ENCODE measurements around the gene TWSG1.
"Not testable (repeated sequence)": the region's sequence is repeated elsewhere in the genome, so short reads cannot be mapped to it uniquely, and the experiment has no call there.

TWSG1 gene

DNA sequence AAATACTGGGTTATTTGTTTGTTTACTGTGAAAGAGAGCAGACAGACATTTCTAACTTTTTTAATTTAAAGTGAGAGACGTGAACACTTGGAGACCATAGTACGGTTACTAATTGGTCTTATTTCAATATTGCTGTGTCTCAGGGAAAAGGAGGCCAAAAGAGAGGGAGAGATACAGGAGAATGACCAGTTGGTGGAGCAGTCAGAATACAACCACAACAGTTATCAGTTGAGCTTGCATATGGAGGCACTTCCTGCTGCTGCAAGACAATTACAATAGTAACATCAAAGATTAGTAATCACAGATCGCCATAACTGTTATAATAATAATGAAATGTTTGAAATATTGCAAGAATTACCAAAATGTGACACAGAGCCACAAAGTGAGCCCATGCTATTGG lies 58.2 kb downstream of the TWSG1 start:
- Histone ChIP-seq H3K27ac (ENCODE audit: low read length) (no peak overlapping the region), H3K36me3 (ENCODE audit: control insufficient read depth in 1 of 2, insufficient read depth in 2 of 2, low read length in 2 of 2) (peaks cover 0 to 20% of the 10 kb centered on the region in 2 donors), H3K4me3 (ENCODE audit: low read depth in 1 of 2, low read length in 2 of 2) (no peak overlapping the region)

DNA sequence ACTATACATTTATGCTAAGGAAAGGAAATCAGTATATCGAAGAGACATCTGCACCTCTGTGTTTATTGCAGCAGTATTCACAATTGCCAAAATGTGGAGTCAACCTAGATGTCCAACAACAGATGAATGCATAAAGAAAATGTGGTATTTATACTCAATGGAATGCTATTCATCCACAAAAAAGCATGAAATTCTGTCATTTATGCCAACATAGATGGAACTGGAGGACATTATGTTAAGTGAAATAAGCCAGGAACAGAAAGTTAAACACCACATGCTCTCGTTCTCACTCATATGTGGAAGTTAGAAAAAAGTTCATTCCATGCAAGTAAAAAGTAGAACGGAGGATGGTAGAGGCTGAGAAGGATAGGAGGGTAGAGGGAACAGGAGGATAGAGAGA lies 59.5 kb downstream of the TWSG1 start:
- H3K4me3 ChIP-seq (ENCODE audit: low read depth in 1 of 2, low read length in 2 of 2) = no peak overlapping the region
- no peaks in the 10 kb centered on the region for H3K27me3 ChIP-seq (ENCODE audit: low read depth, low read length)
- H3K36me3 ChIP-seq (ENCODE audit: control insufficient read depth in 1 of 2, insufficient read depth in 2 of 2, low read length in 2 of 2) = peaks cover 0 to 20% of the 10 kb centered on the region in 2 donors
- H3K9me3 ChIP-seq (ENCODE audit: control insufficient read depth in 1 of 2, low read length in 2 of 2) = peaks cover 0 to 12% of the 10 kb centered on the region in 2 donors
- H3K4me1 ChIP-seq (ENCODE audit: control insufficient read depth in 1 of 2, insufficient read depth in 2 of 2, low read length in 2 of 2) = no peaks in the 10 kb centered on the region
- H3K27ac ChIP-seq (ENCODE audit: low read length) = no peak overlapping the region

More for the DNA sequence above, 58.2 kb downstream of the TWSG1 start:
- no peaks in the 10 kb centered on the region for H3K4me1 ChIP-seq (ENCODE audit: control insufficient read depth in 1 of 2, insufficient read depth in 2 of 2, low read length in 2 of 2)
- H3K27me3 ChIP-seq (ENCODE audit: low read depth, low read length) = no peaks in the 10 kb centered on the region
- H3K9me3 ChIP-seq (ENCODE audit: control insufficient read depth in 1 of 2, low read length in 2 of 2) = peaks cover 0 to 12% of the 10 kb centered on the region in 2 donors

DNA sequence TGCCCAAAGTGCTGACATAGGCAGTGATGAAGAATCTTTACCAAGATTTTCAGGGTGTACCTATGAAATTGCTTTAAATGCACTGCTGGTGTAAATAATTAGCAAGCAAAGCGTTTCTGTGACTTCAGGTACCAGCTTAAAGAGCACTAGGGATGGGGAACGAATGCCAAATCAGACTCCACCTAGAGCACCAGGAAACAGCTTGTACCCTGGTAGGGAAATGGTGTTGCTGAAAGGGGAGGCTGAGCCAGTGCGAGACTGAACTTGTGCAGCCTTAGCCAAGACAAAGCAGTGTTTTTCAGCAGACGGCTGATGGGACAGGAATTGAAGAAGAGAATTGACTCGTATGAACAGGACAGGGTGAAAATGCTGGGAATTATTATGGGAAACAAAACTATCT lies 65.6 kb downstream of the TWSG1 start:
- no peaks in the 10 kb centered on the region for H3K9me3 ChIP-seq (ENCODE audit: control insufficient read depth in 1 of 2, low read length in 2 of 2)
- H3K4me1 ChIP-seq (ENCODE audit: control insufficient read depth in 1 of 2, insufficient read depth in 2 of 2, low read length in 2 of 2) = no peaks in the 10 kb centered on the region
- H3K4me3 ChIP-seq (ENCODE audit: low read depth in 1 of 2, low read length in 2 of 2) = no peak overlapping the region
- peaks cover 0 to 14% of the 10 kb centered on the region in 2 donors for H3K36me3 ChIP-seq (ENCODE audit: control insufficient read depth in 1 of 2, insufficient read depth in 2 of 2, low read length in 2 of 2)
- H3K27ac ChIP-seq (ENCODE audit: low read length) = no peak overlapping the region
- no peaks in the 10 kb centered on the region for H3K27me3 ChIP-seq (ENCODE audit: low read depth, low read length)

DNA sequence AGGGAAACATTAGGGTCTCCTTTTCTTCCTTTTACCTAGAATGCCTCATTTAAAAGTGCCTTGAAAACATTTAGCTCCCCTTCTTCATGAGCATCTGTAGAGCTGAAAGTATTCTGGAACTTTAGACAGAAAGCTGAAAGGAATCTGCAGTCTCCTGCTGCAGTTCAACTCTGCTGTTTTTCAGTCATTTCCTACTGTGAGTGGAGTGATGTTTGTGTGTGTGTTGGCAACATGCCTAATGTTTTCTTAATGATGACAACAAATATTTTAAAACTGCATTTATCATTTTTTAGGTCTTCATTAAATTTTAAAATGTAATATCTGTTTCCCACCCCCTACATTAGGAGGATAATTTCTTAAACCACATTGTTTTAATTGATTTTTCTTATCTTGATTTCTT lies 66.6 kb downstream of the TWSG1 start:
- Histone ChIP-seq H3K4me3 (ENCODE audit: low read depth in 1 of 2, low read length in 2 of 2) (no peak overlapping the region), H3K9me3 (ENCODE audit: control insufficient read depth in 1 of 2, low read length in 2 of 2) (no peaks in the 10 kb centered on the region), H3K27ac (ENCODE audit: low read length) (no peak overlapping the region), H3K27me3 (ENCODE audit: low read depth, low read length) (no peaks in the 10 kb centered on the region), H3K36me3 (ENCODE audit: control insufficient read depth in 1 of 2, insufficient read depth in 2 of 2, low read length in 2 of 2) (peaks cover 0 to 14% of the 10 kb centered on the region in 2 donors), H3K4me1 (ENCODE audit: control insufficient read depth in 1 of 2, insufficient read depth in 2 of 2, low read length in 2 of 2) (no peaks in the 10 kb centered on the region)

DNA sequence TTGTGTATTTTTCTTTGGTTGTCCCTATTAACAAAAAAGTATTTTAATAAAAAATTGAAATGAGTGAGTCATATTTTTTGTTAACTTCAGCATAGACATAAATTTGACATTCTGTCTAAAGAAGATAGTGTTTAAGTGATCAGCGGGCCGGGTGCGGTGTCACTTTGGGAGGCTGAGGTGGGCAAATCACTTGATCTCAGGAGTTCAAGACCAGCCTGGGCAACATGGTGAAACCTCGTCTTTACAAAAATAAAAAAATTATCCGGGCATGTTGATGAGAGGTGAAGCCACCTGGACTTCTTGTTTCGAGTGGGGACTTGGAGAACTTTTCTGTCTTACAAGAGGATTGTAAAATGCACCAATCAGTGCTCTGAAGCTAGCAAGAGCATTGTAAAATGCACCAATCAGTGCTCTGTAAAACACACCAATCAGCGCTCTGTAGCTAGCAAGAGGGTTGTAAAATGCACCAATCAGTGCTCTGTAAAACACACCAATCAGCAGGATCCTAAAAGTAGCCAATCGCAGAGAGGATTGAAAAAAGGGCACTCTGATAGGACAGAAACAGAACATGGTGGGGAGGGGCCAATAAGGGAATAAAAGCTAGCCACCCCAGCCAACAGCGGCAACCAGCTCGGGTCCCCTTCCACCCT lies 67.9 kb downstream of the TWSG1 start:
- not testable (repeated sequence) for H3K9me3 ChIP-seq (ENCODE audit: control insufficient read depth in 1 of 2, low read length in 2 of 2); H3K4me3 ChIP-seq (ENCODE audit: low read depth in 1 of 2, low read length in 2 of 2); H3K4me1 ChIP-seq (ENCODE audit: control insufficient read depth in 1 of 2, insufficient read depth in 2 of 2, low read length in 2 of 2); H3K36me3 ChIP-seq (ENCODE audit: control insufficient read depth in 1 of 2, insufficient read depth in 2 of 2, low read length in 2 of 2); H3K27me3 ChIP-seq (ENCODE audit: low read depth, low read length); H3K27ac ChIP-seq (ENCODE audit: low read length)

DNA sequence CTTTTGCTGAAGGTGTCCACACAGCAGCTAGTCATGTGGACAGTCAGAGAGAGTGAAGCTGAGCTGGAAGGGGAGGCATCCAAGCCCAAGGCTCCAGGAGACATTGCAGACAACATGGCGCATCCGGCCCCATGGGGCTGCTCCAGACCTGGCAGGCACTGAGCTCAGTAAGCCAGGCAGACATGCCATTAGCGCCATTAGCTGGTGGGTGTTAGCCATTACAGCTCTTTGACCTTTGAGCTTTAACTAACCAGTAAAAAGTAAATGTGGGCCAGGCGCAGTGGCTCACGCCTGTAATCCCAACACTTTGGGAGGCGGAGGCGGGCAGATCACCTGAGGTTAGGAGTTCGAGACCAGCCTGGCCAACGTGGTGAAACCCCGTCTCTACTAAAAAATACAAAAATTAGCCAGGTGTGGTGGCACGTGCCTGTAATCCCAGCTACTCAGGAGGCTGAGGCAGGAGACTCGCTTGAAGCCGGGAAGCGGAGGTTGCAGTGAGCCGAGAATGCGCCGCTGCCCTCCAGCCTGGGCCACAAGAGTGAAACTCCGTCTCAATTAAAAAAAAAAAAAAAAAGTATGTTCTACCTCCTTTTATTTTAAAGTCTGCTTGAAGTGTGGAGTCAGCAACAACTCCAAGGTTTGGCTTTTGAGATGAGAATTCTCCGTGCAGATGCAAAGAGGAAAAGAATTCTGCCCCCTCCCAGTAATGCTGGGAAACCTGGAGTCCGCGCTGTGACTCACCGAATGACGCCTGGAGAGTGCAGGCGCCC lies 69.4 kb downstream of the TWSG1 start:
- Histone ChIP-seq H3K27ac (ENCODE audit: low read length) (no peak overlapping the region), H3K4me3 (ENCODE audit: low read depth in 1 of 2, low read length in 2 of 2) (no peak overlapping the region), H3K9me3 (ENCODE audit: control insufficient read depth in 1 of 2, low read length in 2 of 2) (no peaks in the 10 kb centered on the region), H3K27me3 (ENCODE audit: low read depth, low read length) (no peaks in the 10 kb centered on the region), H3K4me1 (ENCODE audit: control insufficient read depth in 1 of 2, insufficient read depth in 2 of 2, low read length in 2 of 2) (no peaks in the 10 kb centered on the region), H3K36me3 (ENCODE audit: control insufficient read depth in 1 of 2, insufficient read depth in 2 of 2, low read length in 2 of 2) (peaks cover 0 to 4% of the 10 kb centered on the region in 2 donors)

DNA sequence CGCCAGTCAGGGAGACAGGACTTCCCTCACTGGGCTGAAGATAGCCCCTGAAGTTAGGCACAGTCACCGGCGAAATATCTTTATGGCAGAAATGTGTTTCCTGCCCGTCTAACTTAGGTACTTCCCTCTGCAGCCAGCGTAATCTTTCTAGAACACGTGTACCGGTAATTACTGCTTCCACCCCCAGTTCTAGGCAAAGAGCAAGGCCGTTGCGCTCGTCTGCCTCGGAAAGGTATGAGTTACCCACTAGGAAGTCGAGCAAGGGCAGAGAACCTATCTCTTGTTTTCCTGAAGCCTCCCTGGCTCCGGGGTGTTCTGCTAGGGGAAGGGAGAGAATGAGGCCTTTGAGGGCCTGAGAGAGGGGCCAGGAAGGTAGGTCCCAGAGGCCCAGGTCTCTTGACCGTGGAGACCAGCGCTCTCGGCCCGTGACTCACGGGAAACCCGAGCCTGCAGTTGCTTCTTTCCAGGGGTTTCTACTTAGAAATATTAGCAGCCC lies 70.0 kb downstream of the TWSG1 start:
- H3K9me3 ChIP-seq (ENCODE audit: control insufficient read depth in 1 of 2, low read length in 2 of 2) = no peaks in the 10 kb centered on the region
- H3K4me3 ChIP-seq (ENCODE audit: low read depth in 1 of 2, low read length in 2 of 2) = no peak overlapping the region
- no peaks in the 10 kb centered on the region for H3K27me3 ChIP-seq (ENCODE audit: low read depth, low read length)
- H3K27ac ChIP-seq (ENCODE audit: low read length) = no peak overlapping the region
- H3K36me3 ChIP-seq (ENCODE audit: control insufficient read depth in 1 of 2, insufficient read depth in 2 of 2, low read length in 2 of 2) = peaks cover 0 to 4% of the 10 kb centered on the region in 2 donors
- H3K4me1 ChIP-seq (ENCODE audit: control insufficient read depth in 1 of 2, insufficient read depth in 2 of 2, low read length in 2 of 2) = no peaks in the 10 kb centered on the region

DNA sequence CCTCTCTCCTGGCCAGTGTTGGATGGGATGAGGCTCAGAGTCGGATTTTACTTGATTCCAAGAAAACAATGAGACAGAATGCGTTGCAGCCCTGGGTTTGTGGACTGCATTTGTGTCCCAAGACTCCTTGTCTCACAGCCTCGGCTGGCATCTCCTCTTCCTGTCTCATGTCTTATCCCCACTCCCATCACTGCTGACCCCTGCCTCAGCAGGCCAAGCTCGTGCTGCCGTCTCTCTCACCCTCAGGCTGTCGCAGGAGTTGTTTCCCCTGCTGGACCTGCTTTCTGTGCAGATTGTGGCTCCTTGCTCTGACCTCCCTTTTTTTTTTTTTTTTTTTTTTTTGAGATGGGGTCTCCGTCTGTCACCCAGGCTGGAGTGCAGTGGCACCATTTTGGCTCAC lies 70.6 kb downstream of the TWSG1 start:
- H3K36me3 ChIP-seq (ENCODE audit: control insufficient read depth in 1 of 2, insufficient read depth in 2 of 2, low read length in 2 of 2) = peaks cover 0 to 4% of the 10 kb centered on the region in 2 donors
- no peaks in the 10 kb centered on the region for H3K4me1 ChIP-seq (ENCODE audit: control insufficient read depth in 1 of 2, insufficient read depth in 2 of 2, low read length in 2 of 2)
- no peak overlapping the region for H3K27ac ChIP-seq (ENCODE audit: low read length)
- no peak overlapping the region for H3K4me3 ChIP-seq (ENCODE audit: low read depth in 1 of 2, low read length in 2 of 2)
- no peaks in the 10 kb centered on the region for H3K27me3 ChIP-seq (ENCODE audit: low read depth, low read length)
- H3K9me3 ChIP-seq (ENCODE audit: control insufficient read depth in 1 of 2, low read length in 2 of 2) = no peaks in the 10 kb centered on the region

DNA sequence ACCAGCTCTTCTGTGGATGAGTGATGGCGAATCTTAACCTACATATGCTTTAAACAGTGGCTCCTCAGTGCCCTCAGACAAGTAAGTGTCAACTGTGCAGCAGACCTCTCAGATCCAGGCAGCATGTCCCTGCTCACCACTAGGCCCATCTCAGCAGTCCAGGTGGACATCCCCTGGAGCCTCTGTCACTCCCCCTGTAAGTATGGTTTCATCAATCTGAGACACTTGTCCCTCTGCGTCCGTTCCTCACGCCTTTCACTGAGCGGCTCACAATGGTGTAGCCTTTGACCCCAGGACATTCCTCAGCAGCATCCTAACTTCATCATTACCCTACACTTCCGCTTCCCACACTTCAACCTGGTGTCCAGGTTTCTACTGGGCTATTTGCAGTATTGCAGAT lies 71.4 kb downstream of the TWSG1 start:
- no peaks in the 10 kb centered on the region for H3K9me3 ChIP-seq (ENCODE audit: control insufficient read depth in 1 of 2, low read length in 2 of 2)
- no peak overlapping the region for H3K4me3 ChIP-seq (ENCODE audit: low read depth in 1 of 2, low read length in 2 of 2)
- H3K36me3 ChIP-seq (ENCODE audit: control insufficient read depth in 1 of 2, insufficient read depth in 2 of 2, low read length in 2 of 2) = peaks cover 0 to 4% of the 10 kb centered on the region in 2 donors
- no peaks in the 10 kb centered on the region for H3K27me3 ChIP-seq (ENCODE audit: low read depth, low read length)
- H3K27ac ChIP-seq (ENCODE audit: low read length) = no peak overlapping the region
- H3K4me1 ChIP-seq (ENCODE audit: control insufficient read depth in 1 of 2, insufficient read depth in 2 of 2, low read length in 2 of 2) = no peaks in the 10 kb centered on the region

DNA sequence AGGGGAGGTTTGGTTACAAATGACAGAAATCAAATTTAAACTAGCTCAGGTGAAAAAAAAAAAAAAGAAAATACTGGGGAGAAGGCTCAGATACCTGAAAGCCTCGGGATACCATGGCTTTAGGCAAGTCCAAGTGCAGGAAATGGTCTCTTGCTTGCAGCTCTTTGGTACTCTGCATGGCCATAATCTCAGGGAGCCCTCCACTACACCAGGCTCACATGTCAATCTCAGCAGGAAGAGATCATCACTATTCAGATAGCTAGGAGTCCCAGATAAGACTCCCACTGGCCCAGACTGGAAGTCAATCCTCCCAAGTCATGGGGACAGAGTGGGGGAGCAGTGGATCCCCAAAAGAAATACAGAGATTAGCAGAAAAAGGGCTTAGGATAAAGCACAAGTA lies 75.9 kb downstream of the TWSG1 start:
- Histone ChIP-seq H3K4me1 (ENCODE audit: control insufficient read depth in 1 of 2, insufficient read depth in 2 of 2, low read length in 2 of 2) (no peaks in the 10 kb centered on the region), H3K4me3 (ENCODE audit: low read depth in 1 of 2, low read length in 2 of 2) (no peak overlapping the region), H3K27ac (ENCODE audit: low read length) (no peak overlapping the region), H3K27me3 (ENCODE audit: low read depth, low read length) (no peaks in the 10 kb centered on the region), H3K36me3 (ENCODE audit: control insufficient read depth in 1 of 2, insufficient read depth in 2 of 2, low read length in 2 of 2) (no peaks in the 10 kb centered on the region), H3K9me3 (ENCODE audit: control insufficient read depth in 1 of 2, low read length in 2 of 2) (no peaks in the 10 kb centered on the region)

DNA sequence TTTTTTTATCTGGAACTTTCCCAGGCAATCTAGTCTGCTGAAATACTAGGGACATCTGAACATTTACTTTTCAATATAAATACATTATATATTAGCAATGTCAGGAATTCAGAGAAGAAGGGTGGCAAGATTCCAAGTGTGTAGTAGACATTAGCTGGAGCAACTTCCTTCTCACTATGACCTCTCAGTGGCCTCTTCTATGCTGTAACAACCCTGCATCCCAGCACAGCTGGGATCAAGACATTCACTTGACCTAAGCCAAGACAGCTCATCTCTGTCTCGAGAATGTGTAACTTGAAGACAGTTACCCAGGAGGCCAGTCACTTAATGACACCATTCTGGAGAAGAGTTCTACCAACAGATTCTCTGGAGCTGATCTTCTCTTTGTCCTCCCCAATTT lies 79.0 kb downstream of the TWSG1 start:
- Histone ChIP-seq H3K9me3 (ENCODE audit: control insufficient read depth in 1 of 2, low read length in 2 of 2) (no peaks in the 10 kb centered on the region), H3K27ac (ENCODE audit: low read length) (no peak overlapping the region), H3K4me3 (ENCODE audit: low read depth in 1 of 2, low read length in 2 of 2) (no peak overlapping the region), H3K36me3 (ENCODE audit: control insufficient read depth in 1 of 2, insufficient read depth in 2 of 2, low read length in 2 of 2) (no peaks in the 10 kb centered on the region), H3K4me1 (ENCODE audit: control insufficient read depth in 1 of 2, insufficient read depth in 2 of 2, low read length in 2 of 2) (peaks cover 0 to 6% of the 10 kb centered on the region in 2 donors), H3K27me3 (ENCODE audit: low read depth, low read length) (no peaks in the 10 kb centered on the region)
